ENCODE results near the gene TMEM63A. TPM values are rescaled to one million over a fixed set of nuclear protein-coding genes. Genes with fewer than 3 reads are reported as not detected.

The TMEM63A gene
- total and polyA plus RNA-seq, 10 of the 15 experiments (the other 5 are each of a cell fraction or from before 2014, with no cell fraction given), result 1.3 to 33.5 (median 15.2) TPM

DNA sequence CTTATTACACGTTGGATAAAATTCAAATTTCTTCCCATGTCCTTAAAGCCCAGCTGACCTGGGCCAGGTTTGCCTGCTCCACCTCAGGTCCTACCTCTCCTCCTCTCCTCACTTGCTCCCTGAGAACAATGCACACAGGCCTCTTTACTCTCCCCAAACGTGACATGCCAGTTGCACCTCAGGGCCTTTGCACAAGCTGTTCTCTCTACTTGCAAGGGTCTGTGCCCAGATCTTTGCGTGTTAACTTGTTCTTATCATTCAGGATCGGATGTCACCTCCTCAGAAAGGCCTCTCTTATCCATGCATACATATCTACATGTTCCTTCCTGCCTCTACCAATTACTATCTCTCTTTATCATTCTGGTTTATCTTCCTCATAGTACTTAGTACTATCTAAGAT, 21.4 kb upstream of the TMEM63A start:
- TF ChIP-seq CHD4 (IDR thresholded peaks at IDR 0.05) (no peak), MTA3 (IDR thresholded peaks at IDR 0.05; ENCODE audit: borderline replicate concordance, low read length) (no peak)
- ChIA-PET RAD21 (ENCODE audit: unreplicated experiment) (no interaction called here), POLR2A (interaction anchor here (0.6 to 1.0 kb wide), 2 partner anchors 12 to 159 kb away, joined by 3 read pairs; partner anchors contain the start of gene H3-3A), SMC1A (ENCODE audit: uncharacterized antibody, unreplicated experiment) (no interaction called here), CTCF (interaction anchor here (1.5 to 2.6 kb wide), 2 partner anchors 59 to 126 kb away, joined by 3 to 5 read pairs; partner anchors contain the start of gene SRP9)
- no peaks in the 10 kb centered on the region for H3K36me3 ChIP-seq (ENCODE audit: control insufficient read depth in 2 of 2, insufficient read depth in 2 of 2, low read length in 1 of 2)
- in situ Hi-C loops (cut with MboI) (no loop called here), intact Hi-C loops (cut with micrococcal nuclease; ENCODE audit: unreplicated experiment) (no loop called here)
- no peaks in the 10 kb centered on the region for H3K79me2 ChIP-seq (ENCODE audit: control insufficient read depth, insufficient read depth, low read length)
- no TSS peak for BruUV-seq (replicated peaks)
- no peaks in the 10 kb centered on the region for H4K20me1 ChIP-seq (ENCODE audit: control insufficient read depth, insufficient read depth)
- FAIRE-seq, result no peak
- no peak overlapping the region for H2AFZ ChIP-seq (ENCODE audit: control insufficient read depth, low read depth, low read length)
- H3K27me3 ChIP-seq (replicated peaks in 1 of 2; ENCODE audit: control insufficient read depth in 2 of 2, insufficient read depth in 2 of 2, low read length in 1 of 2), result no peaks in the 10 kb centered on the region
- DNase-seq (ENCODE audit: low read depth, low spot score), result no peak
- no peak overlapping the region for H3K4me2 ChIP-seq (ENCODE audit: control insufficient read depth, insufficient read depth)
- H3K4me3 ChIP-seq, result no peak overlapping the region
- no peaks in the 10 kb centered on the region for H3K9me3 ChIP-seq (replicated peaks; ENCODE audit: control insufficient read depth, insufficient read depth, low read length)
- WGBS (ENCODE audit: insufficient coverage, insufficient replicate concordance, low lambda C conversion rate, missing lambda C conversion rate), result 82% methylated on average over 4 of the region's 4 CpGs
- H3K9ac ChIP-seq (ENCODE audit: control insufficient read depth, insufficient read depth, low read length), result no peak overlapping the region
- no peak overlapping the region for H3K27ac ChIP-seq (ENCODE audit: control insufficient read depth, insufficient read depth)
- ATAC-seq, result no peak
- no peaks in the 10 kb centered on the region; the same call in 1 of the 2 replicates for H3K4me1 ChIP-seq (ENCODE audit: control insufficient read depth, insufficient read depth, low read length)

DNA sequence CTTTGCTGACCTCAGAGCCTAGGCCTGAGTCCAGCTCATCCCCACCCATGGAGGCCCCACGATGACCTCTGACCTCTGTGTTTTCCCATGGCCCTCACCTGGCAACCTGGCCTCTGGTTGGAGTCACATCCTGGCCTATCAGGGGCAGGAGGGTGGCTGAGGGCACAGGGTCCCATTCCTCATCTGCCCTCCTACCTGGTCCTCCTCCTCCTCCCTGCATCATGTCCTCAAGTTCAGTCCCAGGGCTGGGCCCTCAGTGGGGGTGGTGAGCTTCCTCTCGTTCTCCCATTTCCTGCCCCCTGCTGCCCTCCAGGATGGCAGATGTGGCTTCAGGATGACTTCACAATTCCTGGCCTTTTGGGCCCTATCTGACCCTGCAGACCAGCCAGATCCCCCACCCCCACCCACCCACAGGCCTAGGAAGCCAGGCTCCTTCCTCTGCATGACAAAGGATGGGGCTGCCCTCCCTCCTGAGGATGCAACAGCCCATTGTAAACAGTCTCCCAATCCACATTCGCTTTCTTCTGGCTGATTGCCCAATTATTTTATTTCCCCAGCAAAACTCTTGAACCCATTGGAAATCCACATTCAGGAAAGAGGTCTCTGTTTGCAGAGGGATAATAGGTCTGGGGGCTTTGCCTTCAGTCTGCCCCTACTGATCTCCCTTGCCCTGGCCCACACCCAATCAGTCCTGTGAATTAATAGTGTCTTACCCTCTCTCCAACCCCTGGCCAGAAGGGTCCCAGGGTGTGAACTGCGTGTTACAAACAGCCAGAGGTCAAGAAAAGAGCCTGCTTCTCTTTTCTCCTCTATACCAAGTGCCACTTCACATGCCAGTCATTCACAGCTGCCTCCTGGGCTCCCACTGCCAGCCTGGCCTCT, 17.1 kb upstream of the TMEM63A start:
- TF ChIP-seq NR2C1 (IDR thresholded peaks at IDR 0.05) (peak; percentile 48; the same call in 1 of the 2 replicates), RCOR1 (conservative IDR thresholded peaks at IDR 0.05; ENCODE audit: low read depth, low read length) (no peak), NR2F1 (conservative IDR thresholded peaks at IDR 0.05) (peak; percentile 78)
- Histone ChIP-seq H3K27me3 (replicated peaks in 1 of 2; ENCODE audit: control insufficient read depth in 2 of 2, insufficient read depth in 2 of 2, low read length in 1 of 2) (no peaks in the 10 kb centered on the region), H3K4me2 (ENCODE audit: control insufficient read depth, insufficient read depth) (no peak overlapping the region), H3K4me3 (no peak overlapping the region), H3K27ac (ENCODE audit: control insufficient read depth, insufficient read depth) (no peak overlapping the region), H3K9ac (ENCODE audit: control insufficient read depth, insufficient read depth, low read length) (no peak overlapping the region), H2AFZ (ENCODE audit: control insufficient read depth, low read depth, low read length) (no peak overlapping the region), H3K4me1 (ENCODE audit: control insufficient read depth, insufficient read depth, low read length) (peaks cover 20% of the 10 kb centered on the region), H3K36me3 (ENCODE audit: control insufficient read depth in 2 of 2, insufficient read depth in 2 of 2, low read length in 1 of 2) (no peaks in the 10 kb centered on the region), H3K79me2 (ENCODE audit: control insufficient read depth, insufficient read depth, low read length) (no peaks in the 10 kb centered on the region), H4K20me1 (ENCODE audit: control insufficient read depth, insufficient read depth) (no peaks in the 10 kb centered on the region), H3K9me3 (replicated peaks; ENCODE audit: control insufficient read depth, insufficient read depth, low read length) (no peaks in the 10 kb centered on the region)
- POLR2A ChIA-PET, result interaction anchor here (0.6 to 0.9 kb wide), 3 partner anchors 9 to 153 kb away, joined by 3 read pairs; no protein-coding TSS in a partner anchor
- SMC1A ChIA-PET (ENCODE audit: uncharacterized antibody, unreplicated experiment), result no interaction called here
- BruUV-seq (replicated peaks), result no TSS peak
- CTCF ChIA-PET, result interaction anchor here (0.6 to 1.5 kb wide), 5 partner anchors 13 to 122 kb away, joined by 3 to 4 read pairs (median 3); partner anchors contain the start of genes SRP9 and TMEM63A
- RAD21 ChIA-PET (ENCODE audit: unreplicated experiment), result interaction anchor here (2.6 to 3.1 kb wide), 2 partner anchors 12 to 16 kb away, joined by 13 to 24 read pairs; partner anchors contain the start of gene TMEM63A
- DNase-seq (ENCODE audit: low read depth, low spot score) (no peak), ATAC-seq (no peak), FAIRE-seq (no peak)
- intact Hi-C loops (cut with micrococcal nuclease; ENCODE audit: unreplicated experiment) (no loop called here), in situ Hi-C loops (cut with MboI) (no loop called here)
- WGBS (ENCODE audit: insufficient coverage, insufficient replicate concordance, low lambda C conversion rate, missing lambda C conversion rate), result 58% methylated on average over 4 of the region's 4 CpGs
